ENCODE results near the gene CAMKV. TPM values are rescaled to one million over a fixed set of nuclear protein-coding genes. Genes with fewer than 3 reads are reported as not detected.
A peak's percentile ranks its signal among the peaks of the same experiment; 100 is the strongest.

Gene CAMKV
- total RNA-seq, 1 donor from 2014 or later, result not detected

- ATAC-seq (no peak), DNase-seq (no peak)
- peak overlapping the region; percentile 81 for H3K27ac ChIP-seq
- H3K4me1 ChIP-seq, result peaks cover 49% of the 10 kb centered on the region
- intact Hi-C loops (cut with DNase I), result no loop called here
- peaks cover 37% of the 10 kb centered on the region for H3K36me3 ChIP-seq
- no peaks in the 10 kb centered on the region for H3K9me3 ChIP-seq
- no peak overlapping the region for H3K4me3 ChIP-seq
- no peaks in the 10 kb centered on the region for H3K27me3 ChIP-seq (ENCODE audit: low read depth)
- TF ChIP-seq, protein P1, sequence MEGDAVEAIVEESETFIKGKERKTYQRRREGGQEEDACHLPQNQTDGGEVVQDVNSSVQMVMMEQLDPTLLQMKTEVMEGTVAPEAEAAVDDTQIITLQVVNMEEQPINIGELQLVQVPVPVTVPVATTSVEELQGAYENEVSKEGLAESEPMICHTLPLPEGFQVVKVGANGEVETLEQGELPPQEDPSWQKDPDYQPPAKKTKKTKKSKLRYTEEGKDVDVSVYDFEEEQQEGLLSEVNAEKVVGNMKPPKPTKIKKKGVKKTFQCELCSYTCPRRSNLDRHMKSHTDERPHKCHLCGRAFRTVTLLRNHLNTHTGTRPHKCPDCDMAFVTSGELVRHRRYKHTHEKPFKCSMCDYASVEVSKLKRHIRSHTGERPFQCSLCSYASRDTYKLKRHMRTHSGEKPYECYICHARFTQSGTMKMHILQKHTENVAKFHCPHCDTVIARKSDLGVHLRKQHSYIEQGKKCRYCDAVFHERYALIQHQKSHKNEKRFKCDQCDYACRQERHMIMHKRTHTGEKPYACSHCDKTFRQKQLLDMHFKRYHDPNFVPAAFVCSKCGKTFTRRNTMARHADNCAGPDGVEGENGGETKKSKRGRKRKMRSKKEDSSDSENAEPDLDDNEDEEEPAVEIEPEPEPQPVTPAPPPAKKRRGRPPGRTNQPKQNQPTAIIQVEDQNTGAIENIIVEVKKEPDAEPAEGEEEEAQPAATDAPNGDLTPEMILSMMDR (IDR thresholded peaks at IDR 0.05), result peak; percentile 20
Observed at GRCh38 chr3:49899815-49900214, 30.1 kb upstream of the CAMKV start.

GRCh38 chr3:49898991-49899390, 29.3 kb upstream of the CAMKV start:
- no peak for DNase-seq
- intact Hi-C loops (cut with DNase I), result no loop called here
- TF ChIP-seq, protein P1 (IDR thresholded peaks at IDR 0.05), result no peak
- peaks cover 37% of the 10 kb centered on the region for H3K36me3 ChIP-seq
- no peaks in the 10 kb centered on the region for H3K9me3 ChIP-seq
- no peaks in the 10 kb centered on the region for H3K27me3 ChIP-seq (ENCODE audit: low read depth)
- no peak overlapping the region for H3K27ac ChIP-seq
- H3K4me1 ChIP-seq, result peaks cover 40% of the 10 kb centered on the region
- ATAC-seq, result no peak
- H3K4me3 ChIP-seq, result no peak overlapping the region

DNA sequence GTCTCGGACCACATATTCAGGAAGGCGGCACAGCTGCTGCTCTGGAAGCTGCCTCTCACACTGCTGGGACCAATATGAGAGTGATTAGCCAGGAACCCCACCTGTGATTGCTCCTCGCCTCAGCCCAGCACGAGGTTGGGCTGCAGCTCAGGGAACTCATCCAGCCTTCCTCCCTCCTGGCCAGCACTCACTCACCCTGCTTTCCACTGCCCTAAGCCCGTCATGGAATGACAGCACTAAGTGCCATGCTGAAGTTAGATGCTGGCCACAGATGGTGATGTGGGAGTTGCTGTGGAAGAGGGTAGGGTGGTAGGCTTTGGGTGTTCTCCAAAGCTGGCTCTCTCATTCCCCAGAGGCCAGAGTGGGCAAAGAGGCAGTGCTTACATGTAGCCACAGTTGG, 26.6 kb upstream of the CAMKV start:
- DNase-seq, result no peak
- Histone ChIP-seq H3K27ac (no peak overlapping the region), H3K36me3 (peaks cover 40% of the 10 kb centered on the region), H3K27me3 (ENCODE audit: low read depth) (no peaks in the 10 kb centered on the region), H3K4me3 (no peak overlapping the region), H3K4me1 (peaks cover 17% of the 10 kb centered on the region), H3K9me3 (no peaks in the 10 kb centered on the region)
- ATAC-seq, result no peak
- intact Hi-C loops (cut with DNase I), result no loop called here
- TF ChIP-seq, protein P1 (IDR thresholded peaks at IDR 0.05), result no peak

DNA sequence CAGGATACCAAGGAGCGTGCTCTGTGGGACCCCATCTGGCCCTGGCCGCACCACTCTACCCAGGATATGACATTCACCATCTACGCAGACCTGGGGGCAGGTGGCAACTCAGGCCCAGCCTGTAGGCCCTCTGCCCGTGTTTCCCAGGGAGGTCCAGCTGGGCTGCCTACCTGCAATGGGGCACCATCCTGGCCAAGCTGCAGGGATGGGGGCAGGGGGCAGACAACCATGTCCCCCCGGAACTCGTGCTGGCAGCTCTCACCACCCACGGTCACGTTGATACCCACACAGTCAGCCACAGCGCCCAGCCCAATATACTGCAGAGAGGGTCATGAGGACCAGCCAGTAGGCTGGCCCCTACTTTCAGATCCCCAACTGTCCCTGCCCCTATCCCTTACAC, 26.1 kb upstream of the CAMKV start:
- DNase-seq (no peak), ATAC-seq (no peak)
- Histone ChIP-seq H3K4me3 (no peak overlapping the region), H3K9me3 (no peaks in the 10 kb centered on the region), H3K27me3 (ENCODE audit: low read depth) (no peaks in the 10 kb centered on the region), H3K27ac (no peak overlapping the region), H3K4me1 (peaks cover 11% of the 10 kb centered on the region), H3K36me3 (peaks cover 40% of the 10 kb centered on the region)
- intact Hi-C loops (cut with DNase I), result no loop called here
- TF ChIP-seq, protein P1 (IDR thresholded peaks at IDR 0.05), result no peak

GRCh38 chr3:49889296-49889695, 19.6 kb upstream of the CAMKV start:
- H3K4me1 ChIP-seq, result no peaks in the 10 kb centered on the region
- TF ChIP-seq, protein P1 (IDR thresholded peaks at IDR 0.05), result no peak
- no peak overlapping the region for H3K27ac ChIP-seq
- no peak for DNase-seq
- H3K36me3 ChIP-seq, result peaks cover 12% of the 10 kb centered on the region
- ATAC-seq, result no peak
- no peak overlapping the region for H3K4me3 ChIP-seq
- no peaks in the 10 kb centered on the region for H3K27me3 ChIP-seq (ENCODE audit: low read depth)
- H3K9me3 ChIP-seq, result no peaks in the 10 kb centered on the region
- intact Hi-C loops (cut with DNase I), result no loop called here

- peaks cover 12% of the 10 kb centered on the region for H3K36me3 ChIP-seq
- no peaks in the 10 kb centered on the region for H3K27me3 ChIP-seq (ENCODE audit: low read depth)
- no peaks in the 10 kb centered on the region for H3K9me3 ChIP-seq
- H3K4me3 ChIP-seq, result no peak overlapping the region
- TF ChIP-seq, protein P1 (IDR thresholded peaks at IDR 0.05), result no peak
- intact Hi-C loops (cut with DNase I), result no loop called here
- DNase-seq (no peak), ATAC-seq (no peak)
- H3K27ac ChIP-seq, result no peak overlapping the region
- H3K4me1 ChIP-seq, result peaks cover 7% of the 10 kb centered on the region
Observed at GRCh38 chr3:49886922-49887265, 17.2 kb upstream of the CAMKV start.
